ENCODE measurements around the gene TRPM2. TPM values are rescaled to one million over a fixed set of nuclear protein-coding genes. Genes with fewer than 3 reads are reported as not detected.
"Not testable (repeated sequence)": the region's sequence is repeated elsewhere in the genome, so short reads cannot be mapped to it uniquely, and the experiment has no call there.

The TRPM2 gene
- total and polyA plus RNA-seq, 8 donors, result 0.46 to 8.7 (median 2.6) TPM

- no peaks in the 10 kb centered on the region for H3K9me3 ChIP-seq
- no peaks in the 10 kb centered on the region for H3K27me3 ChIP-seq
- H3K36me3 ChIP-seq, result no peaks in the 10 kb centered on the region
- H3K4me1 ChIP-seq, result no peaks in the 10 kb centered on the region
- H3K4me3 ChIP-seq, result no peak overlapping the region
- intact Hi-C loops (cut with DNase I), result no loop called here
- no peak overlapping the region for H3K27ac ChIP-seq
- TF ChIP-seq CTCF (IDR thresholded peaks at IDR 0.05), result no peak
- DNase-seq, result no peak
- FAIRE-seq, result no peak
- no peak for ATAC-seq
- 70 to 84% methylated on average over 3 of the region's 3 CpGs for WGBS, 2 donors
Measured at GRCh38 chr21:44337449-44337848, 16.0 kb upstream of the TRPM2 start.

GRCh38 chr21:44337941-44338895 is 15.2 kb upstream of the TRPM2 start:
- WGBS, 2 donors, result 5 to 7% methylated on average over 28 to 35 of the region's 47 CpGs
- no peak for TF ChIP-seq CTCF (IDR thresholded peaks at IDR 0.05)
- ATAC-seq (peak; percentile 41 to 57 (median 51)), DNase-seq (peak in 5 of 6 donors; percentile 72 to 88 (median 78)), FAIRE-seq (no peak)
- Histone ChIP-seq H3K27ac (peak overlapping the region; percentile 42 to 81 (median 62)), H3K36me3 (no peaks in the 10 kb centered on the region), H3K4me3 (peak overlapping the region; percentile 18 to 52 (median 36)), H3K27me3 (no peaks in the 10 kb centered on the region), H3K4me1 (no peaks in the 10 kb centered on the region), H3K9me3 (no peaks in the 10 kb centered on the region)
- intact Hi-C loops (cut with DNase I), result no loop called here

GRCh38 chr21:44338971-44339910 is 14.2 kb upstream of the TRPM2 start, which contains the start of gene CFAP410:
CFAP410 (minus strand) TSS chr21:44339390; CDS start chr21:44339194, 196 bp downstream.
- TF ChIP-seq CTCF (IDR thresholded peaks at IDR 0.05), result no peak
- DNase-seq, result peak; percentile 92 to 99 (median 96)
- peak within 1 kb of the TSS; percentile 65 to 81 (median 70) for H3K4me3 ChIP-seq
- H3K4me1 ChIP-seq, result no peaks in the 10 kb centered on the region
- intact Hi-C loops (cut with DNase I), result no loop called here
- no peaks in the 10 kb centered on the region for H3K27me3 ChIP-seq
- WGBS, 2 donors, result 1% methylated on average over 49 to 89 of the region's 90 CpGs
- H3K9me3 ChIP-seq, result no peaks in the 10 kb centered on the region
- ATAC-seq, result peak; percentile 89 to 96 (median 92)
- H3K27ac ChIP-seq, result peak within 1 kb of the TSS; percentile 94 to 98 (median 96)
- no peak for FAIRE-seq
- H3K36me3 ChIP-seq, result no peaks in the 10 kb centered on the region

GRCh38 chr21:44341726-44342458 is 11.5 kb upstream of the TRPM2 start:
- DNase-seq; H3K4me1 ChIP-seq; H3K27me3 ChIP-seq; intact Hi-C loops (cut with DNase I); H3K9me3 ChIP-seq; H3K27ac ChIP-seq; FAIRE-seq; H3K4me3 ChIP-seq; ATAC-seq; H3K36me3 ChIP-seq: not testable (repeated sequence)
- WGBS, 2 donors, result 56 to 59% methylated on average over 12 of the region's 12 CpGs

- H3K27ac ChIP-seq; ATAC-seq; H3K4me1 ChIP-seq; H3K4me3 ChIP-seq; H3K36me3 ChIP-seq; FAIRE-seq; DNase-seq; H3K9me3 ChIP-seq; intact Hi-C loops (cut with DNase I); H3K27me3 ChIP-seq: not testable (repeated sequence)
- WGBS, 2 donors, result 74 to 78% methylated on average over 8 of the region's 8 CpGs
Measured at GRCh38 chr21:44342981-44343380, 10.4 kb upstream of the TRPM2 start.

Data from pancreas (tissue), 10 donors.